SK-N-SH (cell line): ENCODE measurements around the gene RPH3AL. TPM values are rescaled to one million over a fixed set of nuclear protein-coding genes. Genes with fewer than 3 reads are reported as not detected.
"Not testable (repeated sequence)": the region's sequence is repeated elsewhere in the genome, so short reads cannot be mapped to it uniquely, and the experiment has no call there.

Experiments
- CTCF ChIA-PET: fragments of 300-600, 350-600 bp; formaldehyde crosslinking; extraction: SDS; loops from one replicate; lab custom pipeline; 2021; lab: Yijun Ruan, JAX
- POLR2A ChIA-PET: fragments of 350-600 bp; sonication (Branson Sonifier 250); formaldehyde crosslinking; extraction: SDS; loops from one replicate; lab custom pipeline; 2020; ENCODE audit warnings: antibody characterized with exemption, inconsistent platforms; lab: Yijun Ruan, JAX
- DNase-seq: peaks from one replicate; pipeline ENCODE4 v3.0.0; 2012
- H2AFZ ChIP-seq: fragments of 200-600 bp; sonication (generic); 2 replicates; pipeline ENCODE4 v1.8.1; 2016; ENCODE audit warnings: antibody characterized with exemption, mild to moderate bottlenecking, low read depth
- H3F3A ChIP-seq: fragments of 200-600 bp; sonication (generic); replicated peaks from 2 replicates; pipeline ENCODE3; 2016; ENCODE audit warnings: antibody characterized with exemption, mild to moderate bottlenecking; ENCODE audit not compliant: insufficient read depth
- H3K27ac ChIP-seq, 2 experiments: fragments of 200-500 bp in 1 of 2; fragments of 200-600 bp in 1 of 2; sonication (Bioruptor generic) in 1 of 2; sonication (generic), shearing (Covaris generic) in 1 of 2; 2 replicates each; pipeline versions ENCODE4 v1.5.1 to v1.6.1; 2014 to 2016; ENCODE audit warnings: low read depth in 2 of 2, inconsistent platforms in 1 of 2, low read length in 1 of 2, mild to moderate bottlenecking in 1 of 2, mixed read lengths in 1 of 2
- H3K27me3 ChIP-seq: fragments of 200-600 bp; sonication (generic), shearing (Covaris generic); 2 replicates; pipeline ENCODE4 v1.6.1; 2016; ENCODE audit warnings: mixed run types; ENCODE audit not compliant: insufficient read depth
- H3K36me3 ChIP-seq, 2 experiments: fragments of 200-500 bp in 1 of 2; fragments of 200-600 bp in 1 of 2; sonication (Bioruptor generic) in 1 of 2; sonication (generic) in 1 of 2; replicated peaks in 1 of 2; 2 replicates each; pipeline versions ENCODE3 to v1.5.1; 2014 to 2016; ENCODE audit warnings: low read length in 1 of 2, mild to moderate bottlenecking in 1 of 2; ENCODE audit not compliant: insufficient read depth in 2 of 2, control insufficient read depth in 1 of 2
- H3K4me1 ChIP-seq, 2 experiments: fragments of 200-500 bp in 1 of 2; fragments of 200-600 bp in 1 of 2; sonication (Bioruptor generic) in 1 of 2; sonication (generic), shearing (Covaris generic) in 1 of 2; 2 replicates each; pipeline versions ENCODE4 v1.5.1 to v1.6.1; 2014 to 2016; ENCODE audit warnings: low read depth in 1 of 2, low read length in 1 of 2, mixed run types in 1 of 2; ENCODE audit not compliant: insufficient read depth in 2 of 2, control insufficient read depth in 1 of 2
- H3K4me2 ChIP-seq: fragments of 200-600 bp; sonication (generic), shearing (Covaris generic); 2 replicates; pipeline ENCODE4 v1.6.1; 2017; ENCODE audit warnings: mixed run types
- H3K4me3 ChIP-seq, 2 experiments: fragments of 200-500 bp in 1 of 2; fragments of 200-600 bp in 1 of 2; sonication (Bioruptor generic) in 1 of 2; sonication (generic), shearing (Covaris generic) in 1 of 2; 2 replicates each; pipeline versions ENCODE4 v1.5.1 to v1.8.1; 2014 to 2016; ENCODE audit warnings: low read depth in 2 of 2, inconsistent platforms in 1 of 2, low read length in 1 of 2, mild to moderate bottlenecking in 1 of 2, mixed read lengths in 1 of 2, moderate library complexity in 1 of 2
- H3K79me2 ChIP-seq: fragments of 200-600 bp; sonication (generic); 2 replicates; pipeline ENCODE4 v1.8.1; 2017; ENCODE audit warnings: mild to moderate bottlenecking; ENCODE audit not compliant: insufficient read depth
- H3K9ac ChIP-seq: fragments of 200-600 bp; sonication (generic); 2 replicates; pipeline ENCODE4 v1.6.1; 2017; ENCODE audit warnings: mixed run types
- H3K9me2 ChIP-seq: fragments of 200-600 bp; sonication (generic); 2 replicates; pipeline ENCODE4 v1.6.1; 2017; ENCODE audit warnings: mixed run types
- H3K9me3 ChIP-seq: fragments of 200-600 bp; sonication (generic); 2 replicates; pipeline ENCODE4 v1.6.1; 2017; ENCODE audit warnings: mixed run types, mild to moderate bottlenecking, moderate library complexity
- H4K20me1 ChIP-seq: fragments of 200-600 bp; sonication (generic); 2 replicates; pipeline ENCODE4 v1.6.1; 2017; ENCODE audit warnings: mild to moderate bottlenecking, mixed run types; ENCODE audit not compliant: insufficient read depth
- EZH2phosphoT487 ChIP-seq: fragments of 200-600 bp; sonication (generic); IDR thresholded peaks from 2 replicates; pipeline ENCODE4 v1.6.1; 2017; ENCODE audit warnings: low read depth, mixed run types, mild to moderate bottlenecking, antibody characterized with exemption, moderate library complexity, borderline replicate concordance
- FOXJ3 ChIP-seq: sonication (generic); formaldehyde crosslinking; IDR thresholded peaks from 2 replicates; pipeline ENCODE4 v1.5.1; 2020; ENCODE audit warnings: mild to moderate bottlenecking, missing genetic modification reagents
- GABPA ChIP-seq: IDR thresholded peaks from 2 replicates; pipeline ENCODE4 v1.4.0; 2012; ENCODE audit warnings: low read depth, mild to moderate bottlenecking
- GATA2 ChIP-seq: sonication (generic); formaldehyde crosslinking; IDR thresholded peaks from 2 replicates; pipeline ENCODE4 v1.5.0; 2020; ENCODE audit warnings: mild to moderate bottlenecking, missing genetic modification reagents
- JUND ChIP-seq: IDR thresholded peaks from 2 replicates; pipeline ENCODE4 v1.4.0; 2012
- MAX ChIP-seq: IDR thresholded peaks from 2 replicates; pipeline ENCODE4 v1.4.0; 2012; ENCODE audit warnings: low read depth
- REST ChIP-seq: IDR thresholded peaks from 2 replicates; pipeline ENCODE4 v1.6.1; 2012; ENCODE audit warnings: mild to moderate bottlenecking, low read depth, low read length, moderate library complexity
- USF1 ChIP-seq: IDR thresholded peaks from 2 replicates; pipeline ENCODE4 v1.4.0; 2012; ENCODE audit warnings: low read depth, borderline replicate concordance
- WGBS: methylation state at CpG from one replicate; pipeline ENCODE4 v1.1.6; 2017; ENCODE audit warnings: low lambda C conversion rate; 5-methylcytosine and 5-hydroxymethylcytosine counted together
- polyA plus RNA-seq, 3 experiments: library from polyadenylated mRNA; depleted of rRNA; stranded (reverse); fragments of >200 nt; gene quantifications; 2 replicates each; pipeline ENCODE4 v1.2.3, GENCODE V29; 2012

RPH3AL gene
- polyA plus RNA-seq, 1 of the 3 experiments (the other 2 are of a cell fraction): 2.9 TPM

GRCh38 chr17:226108-227077 is 126.2 kb downstream of the RPH3AL start:
- Histone ChIP-seq H3K9me3 (no peaks in the 10 kb centered on the region), H3K27ac (no peak overlapping the region), H3K79me2 (no peaks in the 10 kb centered on the region), H2AFZ (no peak overlapping the region), H3K4me2 (no peak overlapping the region), H3F3A (no peaks in the 10 kb centered on the region), H3K36me3 (no peaks in the 10 kb centered on the region), H3K4me3 (no peak overlapping the region), H3K9ac (no peak overlapping the region), H3K9me2 (no peaks in the 10 kb centered on the region), H3K27me3 (no peaks in the 10 kb centered on the region), H3K4me1 (peaks cover 6 to 7% of the 10 kb centered on the region in 2 experiments; a peak in 2 of 4 replicates), H4K20me1 (no peaks in the 10 kb centered on the region)
- no peak for DNase-seq
- 74% methylated on average over 21 of the region's 24 CpGs for WGBS
- TF ChIP-seq EZH2phosphoT487 (no peak), GABPA (no peak), REST (no peak)
- ChIA-PET POLR2A (no interaction called here), CTCF (interaction anchor here (0.7 to 1.1 kb wide), 2 partner anchors 22 to 186 kb away, joined by 3 read pairs; no protein-coding TSS in a partner anchor)

- ChIA-PET CTCF (interaction anchor here (1.1 kb wide), 1 partner anchor 23 kb away, joined by 3 read pairs; no protein-coding TSS in a partner anchor), POLR2A (no interaction called here)
- Histone ChIP-seq H3F3A (no peaks in the 10 kb centered on the region), H3K9me3 (no peaks in the 10 kb centered on the region), H2AFZ (no peak overlapping the region), H3K79me2 (no peaks in the 10 kb centered on the region), H3K27me3 (no peaks in the 10 kb centered on the region), H4K20me1 (no peaks in the 10 kb centered on the region), H3K27ac (no peak overlapping the region), H3K9ac (no peak overlapping the region), H3K4me1 (peaks cover 6 to 7% of the 10 kb centered on the region in 2 experiments; a peak in 2 of 4 replicates), H3K4me2 (no peak overlapping the region), H3K36me3 (no peaks in the 10 kb centered on the region), H3K9me2 (no peaks in the 10 kb centered on the region), H3K4me3 (no peak overlapping the region)
- no peak for DNase-seq
- 68% methylated on average over 9 of the region's 9 CpGs for WGBS
- TF ChIP-seq MAX (no peak), USF1 (no peak), FOXJ3 (CRISPR knock-in tag) (no peak), GATA2 (CRISPR knock-in tag) (no peak), JUND (no peak)
These were observed 127.1 kb downstream of the RPH3AL start for GRCh38 chr17:225551-225950.

GRCh38 chr17:224576-224975 is 128.0 kb downstream of the RPH3AL start:
- H3K27ac ChIP-seq, H3K4me1 ChIP-seq, H2AFZ ChIP-seq, H3K27me3 ChIP-seq, POLR2A ChIA-PET, H3K36me3 ChIP-seq, DNase-seq, H3K9ac ChIP-seq, H3K4me3 ChIP-seq, H3K4me2 ChIP-seq, CTCF ChIA-PET, H3K9me2 ChIP-seq, H3K79me2 ChIP-seq, H3F3A ChIP-seq, H3K9me3 ChIP-seq, H4K20me1 ChIP-seq: not testable (repeated sequence)
- 77% methylated on average over 2 of the region's 2 CpGs for WGBS
